ENCODE measurements around the gene CARS2.
"Not testable (repeated sequence)": the region's sequence is repeated elsewhere in the genome, so short reads cannot be mapped to it uniquely, and the experiment has no call there.

Gene CARS2

GRCh38 chr13:110682746-110683145, 23.2 kb downstream of the CARS2 start:
- no peak for DNase-seq (ENCODE audit: low read depth)

DNA sequence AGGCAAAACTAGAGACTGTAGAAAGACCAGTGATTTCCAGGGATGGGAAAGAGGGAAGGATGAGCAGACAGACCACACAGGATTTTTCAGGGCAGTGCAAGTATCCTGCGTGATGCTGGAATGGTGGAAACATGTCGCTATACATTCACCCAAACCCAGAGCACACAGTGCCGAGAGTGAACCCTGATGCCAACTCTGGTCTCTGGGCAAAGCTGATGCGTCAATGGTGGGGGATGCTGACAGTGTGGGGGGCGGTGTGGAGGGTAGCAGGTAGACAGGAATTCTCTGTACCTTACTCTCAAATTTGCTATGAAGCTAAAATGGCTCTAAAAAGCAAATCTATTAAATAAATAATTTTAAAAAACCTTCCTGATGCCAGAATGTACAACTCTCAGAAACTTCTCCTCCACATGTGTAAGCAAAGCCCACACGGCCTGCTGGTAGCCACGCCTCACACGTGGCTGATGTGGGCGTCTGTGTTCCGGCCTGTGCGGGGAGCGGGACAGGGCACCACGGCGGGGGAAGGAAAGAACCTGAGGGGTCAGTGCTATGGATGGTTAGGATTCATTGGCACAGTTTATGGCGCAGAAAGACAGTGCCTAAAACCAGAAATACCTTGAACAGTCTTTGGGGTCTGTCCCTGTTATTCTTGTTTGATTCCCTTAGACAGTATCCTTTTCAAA, 23.9 kb downstream of the CARS2 start:
- no peak for DNase-seq (ENCODE audit: low read depth)

DNA sequence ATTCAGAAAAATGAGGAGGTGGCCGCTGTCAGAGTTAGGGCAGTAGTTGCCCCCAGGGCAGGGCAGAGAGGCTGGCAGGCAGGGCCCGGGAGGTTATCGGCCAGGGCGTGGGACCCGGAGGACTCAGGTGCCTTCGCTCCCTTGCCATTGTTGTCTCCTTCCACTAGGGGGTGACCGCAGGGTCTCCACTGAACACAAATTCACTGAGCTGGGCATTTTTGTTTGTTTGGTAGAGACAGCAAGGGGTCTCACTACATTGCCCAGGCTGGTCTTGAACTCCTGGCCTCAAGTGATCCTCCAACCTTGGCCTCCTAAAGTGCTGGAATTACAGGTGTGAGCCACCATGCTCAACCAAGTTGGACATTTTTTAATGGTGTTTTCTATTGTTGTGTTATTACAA, 25.1 kb downstream of the CARS2 start:
- no peak for DNase-seq (ENCODE audit: low read depth)

- DNase-seq (ENCODE audit: low read depth): no peak
Observed at GRCh38 chr13:110677731-110678545, 28.0 kb downstream of the CARS2 start.

GRCh38 chr13:110676595-110677587, 29.0 kb downstream of the CARS2 start:
- DNase-seq (ENCODE audit: low read depth): no peak

DNA sequence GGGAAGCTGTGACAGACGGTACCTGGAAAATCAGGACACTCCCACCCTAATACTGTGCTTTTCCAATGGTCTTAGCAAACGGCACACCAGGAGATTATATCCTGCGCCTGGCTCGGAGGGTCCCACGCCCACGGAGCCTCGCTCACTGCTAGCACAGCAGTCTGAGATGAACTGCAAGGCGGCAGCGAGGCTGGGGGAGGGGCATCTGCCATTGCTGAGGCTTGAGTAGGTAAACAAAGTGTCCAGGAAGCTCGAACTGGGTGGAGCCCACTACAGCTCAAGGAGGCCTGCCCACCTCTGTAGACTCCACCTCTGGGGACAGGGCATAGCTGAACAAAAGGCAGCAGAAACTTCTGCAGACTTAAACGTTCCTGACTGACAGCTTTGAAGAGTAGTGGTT, 36.1 kb downstream of the CARS2 start:
- DNase-seq (ENCODE audit: low read depth): not testable (repeated sequence)

DNA sequence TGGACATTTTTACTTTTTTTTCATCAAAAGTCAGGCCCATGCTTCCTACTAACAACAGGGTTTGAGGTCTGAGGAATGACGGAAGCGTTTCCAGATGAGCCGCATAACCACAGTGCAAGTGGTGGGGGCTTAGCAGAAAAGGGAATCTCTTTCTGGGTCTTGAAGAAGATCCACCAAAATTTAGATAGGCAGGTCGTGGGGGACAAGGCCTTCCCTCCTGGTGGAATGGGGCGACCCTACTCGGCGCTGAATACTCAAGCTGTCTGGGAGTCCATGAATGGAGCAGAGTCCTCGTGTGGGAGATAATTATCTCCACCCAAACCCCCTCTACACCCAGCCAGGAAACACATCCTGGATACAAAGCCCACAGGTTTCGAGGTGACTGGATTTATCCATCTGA, 36.9 kb downstream of the CARS2 start:
- no peak for DNase-seq (ENCODE audit: low read depth)

GRCh38 chr13:110666255-110666533, 39.7 kb downstream of the CARS2 start:
- no peak for DNase-seq (ENCODE audit: low read depth)

DNA sequence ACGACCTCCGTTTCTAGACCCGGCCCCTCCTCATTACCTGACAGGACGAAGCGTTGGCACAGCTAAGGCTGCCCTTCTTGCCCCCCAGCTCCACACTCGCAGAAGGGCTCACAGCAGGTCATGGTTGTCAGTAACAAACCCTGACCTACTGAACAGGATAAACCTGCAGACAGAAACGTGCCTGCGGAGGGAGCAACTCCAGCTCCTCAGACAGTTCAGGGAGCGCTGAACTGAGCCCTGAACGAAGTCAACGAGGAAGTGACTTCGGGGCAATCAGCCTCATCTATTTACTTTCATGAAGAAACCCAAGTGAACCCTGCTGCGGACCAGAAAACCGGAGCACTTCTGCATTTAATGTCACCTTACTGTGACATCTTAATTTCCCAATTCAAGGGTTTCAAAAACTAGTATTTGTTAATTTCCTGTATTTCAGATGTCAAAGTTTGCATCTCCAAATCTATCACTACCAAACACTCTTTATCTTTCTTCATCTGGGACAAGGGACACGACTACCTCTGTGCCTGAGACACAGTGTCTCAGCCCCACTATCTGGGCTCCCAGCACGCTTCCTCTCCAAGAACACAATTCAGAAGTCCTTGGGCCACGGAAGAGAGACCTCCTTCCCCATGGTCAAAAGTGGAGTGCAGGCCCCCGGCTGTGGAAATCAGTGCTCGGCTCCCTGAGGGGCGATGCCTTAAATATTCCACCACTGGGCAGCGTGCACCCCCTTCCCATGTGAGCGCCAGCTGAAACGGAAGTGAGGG, 40.2 kb downstream of the CARS2 start:
- DNase-seq (ENCODE audit: low read depth): no peak

DNA sequence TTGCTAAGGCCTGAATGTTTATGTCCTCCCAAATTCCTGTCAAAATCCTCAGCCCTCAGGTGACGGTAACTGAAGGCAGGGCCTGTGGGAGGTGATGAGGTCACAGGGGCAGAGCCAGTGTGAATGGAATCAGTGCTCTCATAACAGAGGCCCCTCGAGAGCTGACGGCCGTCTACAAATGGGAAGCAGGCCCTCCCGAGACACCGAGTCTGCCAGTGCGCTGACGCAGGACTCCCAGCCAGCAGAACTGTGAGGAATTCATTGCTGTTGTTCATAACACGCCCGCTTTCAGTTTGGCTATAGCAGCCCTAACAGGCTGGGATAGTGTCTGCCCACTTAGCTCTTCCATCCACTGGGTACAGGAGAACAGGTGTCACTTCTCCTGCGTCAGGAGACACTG, 41.2 kb downstream of the CARS2 start:
- no peak for DNase-seq (ENCODE audit: low read depth)

GRCh38 chr13:110664041-110664440, 41.9 kb downstream of the CARS2 start:
- no peak for DNase-seq (ENCODE audit: low read depth)

- no peak for DNase-seq (ENCODE audit: low read depth)
Observed at GRCh38 chr13:110663491-110663890, 42.4 kb downstream of the CARS2 start.

DNA sequence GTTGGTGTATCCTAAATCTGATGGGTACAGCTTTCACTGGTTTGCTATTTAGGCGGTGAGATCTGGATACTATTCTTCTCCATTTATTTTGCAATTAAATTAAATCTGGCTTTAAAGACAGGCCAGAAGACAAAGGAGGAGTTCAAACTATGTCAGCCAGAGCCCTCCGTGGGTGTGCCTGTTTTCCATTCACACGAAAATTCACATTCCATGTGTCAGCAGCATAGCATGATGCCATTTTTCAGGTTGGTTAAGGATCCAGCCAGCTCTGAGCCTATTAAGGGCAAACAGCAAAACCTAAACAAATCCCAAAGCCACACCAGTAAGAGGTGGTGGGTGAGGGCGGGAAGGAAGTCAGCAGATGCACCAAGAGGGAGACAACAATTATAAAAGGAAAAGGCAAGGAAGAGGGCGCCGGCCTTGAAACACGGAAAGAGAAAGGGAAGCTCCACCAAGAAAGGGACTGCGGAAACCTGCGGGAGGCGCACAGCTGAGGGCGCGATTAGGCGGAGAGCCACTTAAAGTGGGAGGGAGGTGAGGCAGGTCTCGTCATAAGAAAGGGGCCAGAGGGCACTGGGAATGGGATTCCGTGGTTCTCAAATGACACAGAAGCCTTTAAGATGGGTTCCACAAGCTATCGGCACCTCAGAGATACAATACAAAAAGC, 43.0 kb downstream of the CARS2 start:
- no peak for DNase-seq (ENCODE audit: low read depth)

DNA sequence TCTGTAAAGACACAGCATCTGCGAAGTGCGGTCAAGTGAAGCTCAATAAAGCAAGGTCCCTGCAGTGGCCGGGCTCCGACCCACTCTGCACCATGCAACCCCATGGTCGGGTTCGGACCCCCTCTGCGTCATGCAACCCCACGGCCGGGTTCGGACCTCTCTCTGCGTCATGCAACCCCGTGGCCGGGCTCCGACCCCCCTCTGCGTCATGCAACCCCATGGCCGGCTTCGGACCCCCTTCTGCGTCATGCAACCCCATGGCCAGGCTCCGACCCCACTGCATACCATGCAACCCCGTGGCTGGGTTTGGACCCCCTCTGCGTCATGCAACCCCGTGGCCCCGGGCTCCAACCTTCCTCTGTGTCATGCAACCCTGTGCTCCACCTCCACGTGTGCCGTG, 43.8 kb downstream of the CARS2 start:
- no peak for DNase-seq (ENCODE audit: low read depth)

DNA sequence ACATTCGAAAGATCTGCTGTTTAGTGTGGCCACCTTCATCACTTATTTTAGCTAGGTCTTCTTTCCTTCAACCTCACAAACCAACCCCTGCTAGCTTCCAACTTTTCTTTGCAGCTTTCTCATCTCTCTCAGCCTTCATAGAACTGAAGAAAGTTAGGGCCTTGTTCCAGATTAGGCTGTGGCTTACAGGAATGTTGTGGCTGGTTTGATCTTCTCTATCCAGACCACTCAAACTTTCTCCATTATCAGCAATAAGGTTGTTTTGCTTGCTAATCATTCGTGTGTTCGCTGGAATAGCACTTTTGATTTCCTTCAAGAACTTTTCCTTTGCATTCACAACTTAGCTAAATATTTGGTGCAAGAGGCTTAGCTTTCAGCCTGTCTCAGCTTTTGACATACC, 44.7 kb downstream of the CARS2 start:
- DNase-seq (ENCODE audit: low read depth): no peak

GRCh38 chr13:110658218-110658911, 47.6 kb downstream of the CARS2 start:
- not testable (repeated sequence) for DNase-seq (ENCODE audit: low read depth)

DNA sequence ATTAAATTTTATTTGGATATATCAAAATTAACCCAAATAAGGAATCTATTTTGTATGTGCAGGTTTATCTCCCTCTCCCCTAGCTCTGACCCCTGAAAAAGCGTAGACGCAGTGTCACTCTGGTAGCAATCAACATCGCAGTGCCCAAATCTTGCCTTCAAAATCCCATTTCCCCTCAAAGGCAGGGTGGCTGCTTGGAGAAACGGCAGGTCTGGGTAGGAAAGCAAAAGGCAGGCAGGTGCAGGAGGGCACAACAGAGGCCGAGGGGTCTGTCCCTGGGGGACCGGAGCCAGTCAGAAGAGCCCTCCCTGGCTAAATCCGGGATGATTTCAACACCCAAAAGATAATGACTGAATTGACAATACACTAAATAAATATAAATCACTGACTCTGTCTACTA, 48.7 kb downstream of the CARS2 start:
- DNase-seq (ENCODE audit: low read depth): no peak

DNA sequence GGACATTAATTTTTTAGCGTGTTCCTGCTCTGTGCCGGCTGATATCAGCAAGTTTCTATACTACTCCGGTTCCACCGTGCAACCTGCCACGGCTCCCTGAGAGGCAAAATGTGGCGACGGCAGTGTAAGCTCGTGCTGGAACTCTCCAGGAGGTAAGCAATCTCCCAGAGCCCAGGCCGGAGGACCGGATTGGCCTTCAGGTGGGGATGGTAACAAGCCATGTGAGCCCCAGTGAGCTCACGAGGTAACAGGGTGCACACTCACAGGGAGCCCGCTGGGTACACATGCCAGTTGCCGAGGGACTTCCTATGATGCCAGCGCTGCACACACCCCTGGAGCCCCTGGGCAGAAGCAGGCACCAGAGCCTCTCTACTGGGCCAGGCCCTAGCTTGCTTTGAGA, 52.1 kb downstream of the CARS2 start:
- DNase-seq (ENCODE audit: low read depth): no peak

- no peak for DNase-seq (ENCODE audit: low read depth)
Observed at GRCh38 chr13:110653271-110653670, 52.6 kb downstream of the CARS2 start.

- no peak for DNase-seq (ENCODE audit: low read depth)
Observed at GRCh38 chr13:110652764-110653163, 53.2 kb downstream of the CARS2 start.

- DNase-seq (ENCODE audit: low read depth): no peak
Observed at GRCh38 chr13:110652231-110652730, 53.6 kb downstream of the CARS2 start.

Measured in stimulated activated CD4-positive, alpha-beta T cell treated with anti-CD3 and anti-CD28 coated beads, Interleukin-2, amount 100 ng/mL, for 4 hours (primary cell).